PC-3 (cell line): ENCODE measurements around the gene MRAP. TPM values are rescaled to one million over a fixed set of nuclear protein-coding genes. Genes with fewer than 3 reads are reported as not detected.

Experiments
- ATAC-seq: fragments of 200-7000 bp; cut with Tn5 transposase; 2 replicates; pipeline ENCODE4 v1.9.1; 2020; ENCODE audit warnings: mild to moderate bottlenecking, moderate library complexity
- BruUV-seq: library from RNA; stranded (reverse); fragments of 400-500 nt; replicated peaks from 2 replicates; lab custom pipeline; 2021; lab: Mats Ljungman, UMichigan
- CTCF ChIA-PET: fragments of 300-600 bp; sonication (Branson Sonifier 250); formaldehyde crosslinking; loops from one replicate; lab custom pipeline; 2022; ENCODE audit warnings: antibody characterized with exemption; lab: Charles Lee
- POLR2A ChIA-PET: fragments of 300-600 bp; sonication (Branson Sonifier 250); formaldehyde crosslinking; loops from one replicate; lab custom pipeline; 2022; ENCODE audit warnings: antibody characterized with exemption; ENCODE audit not compliant: unreplicated experiment; lab: Charles Lee
- DNase-seq: peaks from one replicate; pipeline ENCODE4 v3.0.0-alpha.2; 2015
- H2AFZ ChIP-seq: fragments of 300-600 bp; sonication (generic); 2 replicates; pipeline ENCODE4 v1.6.0; 2016; ENCODE audit warnings: antibody characterized with exemption, low read length
- H3F3A ChIP-seq: fragments of 300-600 bp; sonication (generic); one replicate; pipeline ENCODE4 v1.6.0; 2017; ENCODE audit warnings: antibody characterized with exemption, low read length, control low read depth, mild to moderate bottlenecking; ENCODE audit not compliant: unreplicated experiment
- H3K27ac ChIP-seq: fragments of 300-600 bp; sonication (generic); 2 replicates; pipeline ENCODE4 v1.5.1; 2016; ENCODE audit warnings: mild to moderate bottlenecking, low read length
- H3K27me3 ChIP-seq: fragments of 300-600 bp; sonication (generic); 2 replicates; pipeline ENCODE4 v1.6.1; 2016; ENCODE audit warnings: low read length, mixed read lengths
- H3K36me3 ChIP-seq: fragments of 300-600 bp; sonication (generic); 2 replicates; pipeline ENCODE4 v1.6.1; 2016; ENCODE audit warnings: low read depth, mixed run types, low read length, mixed read lengths
- H3K4me1 ChIP-seq: fragments of 300-600 bp; sonication (generic); 2 replicates; pipeline ENCODE4 v1.5.1; 2016; ENCODE audit warnings: low read length; ENCODE audit not compliant: insufficient read depth
- H3K4me2 ChIP-seq: fragments of 300-600 bp; sonication (generic); 2 replicates; pipeline ENCODE4 v1.6.0; 2016; ENCODE audit warnings: low read length
- H3K4me3 ChIP-seq: fragments of 300-600 bp; sonication (generic); 2 replicates; pipeline ENCODE4 v1.5.1; 2016; ENCODE audit warnings: mild to moderate bottlenecking, low read length, mixed read lengths
- H3K79me2 ChIP-seq: fragments of 300-600 bp; sonication (generic); 2 replicates; pipeline ENCODE4 v1.6.1; 2017; ENCODE audit warnings: low read length, mixed read lengths
- H3K9ac ChIP-seq: fragments of 300-600 bp; sonication (generic); 2 replicates; pipeline ENCODE4 v1.6.0; 2016; ENCODE audit warnings: mild to moderate bottlenecking, low read length
- H3K9me2 ChIP-seq: fragments of 300-600 bp; sonication (generic); replicated peaks from 2 replicates; pipeline ENCODE4 v1.6.1; 2016; ENCODE audit warnings: mixed run types, low read length, mixed read lengths
- H3K9me3 ChIP-seq: fragments of 300-600 bp; sonication (generic); 2 replicates; pipeline ENCODE4 v1.6.1; 2016; ENCODE audit warnings: low read length, mixed read lengths
- H4K20me1 ChIP-seq: fragments of 300-600 bp; sonication (generic); 2 replicates; pipeline ENCODE4 v1.6.1; 2016; ENCODE audit warnings: low read length, mixed read lengths
- CTCF ChIP-seq: fragments of 300-600 bp; sonication (generic); conservative IDR thresholded peaks from 2 replicates; pipeline ENCODE4 v1.5.1; 2017; ENCODE audit warnings: antibody characterized with exemption, low read depth, mild to moderate bottlenecking, low read length
- EZH2 ChIP-seq: fragments of 300-600 bp; sonication (generic); IDR thresholded peaks from one replicate; pipeline ENCODE4 v1.6.1; 2017; ENCODE audit warnings: antibody characterized with exemption, mild to moderate bottlenecking, low read length; ENCODE audit not compliant: unreplicated experiment
- EZH2phosphoT487 ChIP-seq: fragments of 300-600 bp; sonication (generic); IDR thresholded peaks from 2 replicates; pipeline ENCODE4 v1.6.1; 2018; ENCODE audit warnings: mild to moderate bottlenecking, antibody characterized with exemption, low read length, borderline replicate concordance
- intact Hi-C: fragments of 100-400 bp; cut with micrococcal nuclease; formaldehyde crosslinking; loops from 2 replicates; pipeline ENCODE4 v1.9.0; 2023
- total RNA-seq: library from RNA; depleted of rRNA; stranded (reverse); fragments of >200 nt; gene quantifications from 2 replicates; pipeline ENCODE4 v1.2.3, GENCODE V29; 2014

Gene MRAP
- total RNA-seq, 1 experiment from 2014 or later, result not detected

- no TSS peak for BruUV-seq
- ATAC-seq, result no peak
- no peak for DNase-seq
- CTCF ChIA-PET, result no interaction called here
- no peak overlapping the region for H3K27ac ChIP-seq
- no peak overlapping the region for H3K9ac ChIP-seq
- no peak overlapping the region for H3K4me3 ChIP-seq
- TF ChIP-seq CTCF (no peak), EZH2phosphoT487 (no peak), EZH2 (no peak)
- POLR2A ChIA-PET, result no interaction called here
- H2AFZ ChIP-seq, result no peak overlapping the region
- H3K27me3 ChIP-seq, result no peaks in the 10 kb centered on the region
- H3F3A ChIP-seq, result no peaks in the 10 kb centered on the region
- H4K20me1 ChIP-seq, result no peaks in the 10 kb centered on the region
- intact Hi-C loops, result no loop called here
- no peak overlapping the region for H3K4me2 ChIP-seq
- H3K9me3 ChIP-seq, result no peaks in the 10 kb centered on the region
- H3K36me3 ChIP-seq, result peaks cover 81% of the 10 kb centered on the region
- H3K4me1 ChIP-seq, result no peaks in the 10 kb centered on the region
- H3K79me2 ChIP-seq, result no peaks in the 10 kb centered on the region
- no peaks in the 10 kb centered on the region for H3K9me2 ChIP-seq
Observed at GRCh38 chr21:32316361-32317215, 17.9 kb downstream of the MRAP start.

- no TSS peak for BruUV-seq
- H3K4me2 ChIP-seq, result no peak overlapping the region
- no peaks in the 10 kb centered on the region for H3F3A ChIP-seq
- no peaks in the 10 kb centered on the region for H3K79me2 ChIP-seq
- no peaks in the 10 kb centered on the region for H4K20me1 ChIP-seq
- TF ChIP-seq CTCF (no peak), EZH2 (no peak), EZH2phosphoT487 (no peak)
- H3K36me3 ChIP-seq, result peaks cover 83% of the 10 kb centered on the region
- no peak overlapping the region for H3K9ac ChIP-seq
- ChIA-PET POLR2A (no interaction called here), CTCF (no interaction called here)
- no peak overlapping the region for H2AFZ ChIP-seq
- H3K4me1 ChIP-seq, result no peaks in the 10 kb centered on the region
- DNase-seq, result no peak
- H3K9me2 ChIP-seq, result no peaks in the 10 kb centered on the region
- H3K27ac ChIP-seq, result no peak overlapping the region
- H3K4me3 ChIP-seq, result no peak overlapping the region
- no peaks in the 10 kb centered on the region for H3K27me3 ChIP-seq
- intact Hi-C loops, result no loop called here
- ATAC-seq, result no peak
- H3K9me3 ChIP-seq, result no peaks in the 10 kb centered on the region
Observed at GRCh38 chr21:32317726-32318125, 19.1 kb downstream of the MRAP start.

- Histone ChIP-seq H4K20me1 (no peaks in the 10 kb centered on the region), H3K9me2 (no peaks in the 10 kb centered on the region), H3K4me1 (no peaks in the 10 kb centered on the region), H3K27me3 (no peaks in the 10 kb centered on the region), H3K36me3 (peaks cover 85% of the 10 kb centered on the region), H3K9ac (no peak overlapping the region), H3K4me3 (no peak overlapping the region), H3K79me2 (no peaks in the 10 kb centered on the region), H3F3A (no peaks in the 10 kb centered on the region), H3K9me3 (no peaks in the 10 kb centered on the region), H3K4me2 (no peak overlapping the region), H3K27ac (no peak overlapping the region), H2AFZ (no peak overlapping the region)
- TF ChIP-seq EZH2 (no peak), EZH2phosphoT487 (no peak), CTCF (no peak)
- intact Hi-C loops, result no loop called here
- BruUV-seq, result no TSS peak
- ChIA-PET POLR2A (no interaction called here), CTCF (no interaction called here)
- ATAC-seq, result no peak
- DNase-seq, result no peak
Observed at GRCh38 chr21:32319012-32319411, 20.4 kb downstream of the MRAP start.
